Suprapubic skin (tissue), 4 donors: Measurements from ENCODE around the gene ANKLE2. TPM values are rescaled to one million over a fixed set of nuclear protein-coding genes. Genes with fewer than 3 reads are reported as not detected.
"Not testable (repeated sequence)": the region's sequence is repeated elsewhere in the genome, so short reads cannot be mapped to it uniquely, and the experiment has no call there.

Source experiments
- DNase-seq, 2 donors: peaks; one replicate each; pipeline ENCODE4 v3.0.0-alpha.2; 2019; ENCODE audit warnings: low spot score in 2 of 2
- H3K27ac ChIP-seq: fragments of 200-600 bp; sonication (generic); one replicate; pipeline ENCODE4 v1.5.1; 2019
- H3K27me3 ChIP-seq: fragments of 200-600 bp; sonication (generic); one replicate; pipeline ENCODE4 v1.5.1; 2019
- H3K36me3 ChIP-seq: fragments of 200-600 bp; sonication (generic); one replicate; pipeline ENCODE4 v1.5.1; 2019
- H3K4me1 ChIP-seq: fragments of 200-600 bp; sonication (generic); one replicate; pipeline ENCODE4 v1.5.1; 2019
- H3K4me3 ChIP-seq: fragments of 200-600 bp; sonication (generic); one replicate; pipeline ENCODE4 v1.5.1; 2019; ENCODE audit warnings: mild to moderate bottlenecking
- H3K9me3 ChIP-seq: fragments of 200-600 bp; sonication (generic); one replicate; pipeline ENCODE4 v1.5.1; 2019
- CTCF ChIP-seq, 2 donors: fragments of 200-600 bp in 1 of 2; fragments of 450-650 bp in 1 of 2; sonication (generic) in 1 of 2; IDR thresholded peaks; one replicate each; pipeline ENCODE4 v1.5.1; 2016 to 2019; ENCODE audit warnings: antibody characterized with exemption in 2 of 2, mild to moderate bottlenecking in 1 of 2, moderate library complexity in 1 of 2
- EP300 ChIP-seq: sonication (generic); formaldehyde crosslinking; IDR thresholded peaks from one replicate; pipeline ENCODE4 v1.6.1; 2017; ENCODE audit warnings: antibody characterized with exemption
- POLR2A ChIP-seq, 2 donors: fragments of 450-650 bp; IDR thresholded peaks; one replicate each; pipeline ENCODE4 v1.6.1; 2017; ENCODE audit warnings: antibody characterized with exemption in 2 of 2, mild to moderate bottlenecking in 2 of 2, moderate library complexity in 2 of 2
- POLR2AphosphoS5 ChIP-seq, 3 donors: sonication (generic); formaldehyde crosslinking; IDR thresholded peaks; one replicate each; pipeline ENCODE4 v1.6.1; 2017; ENCODE audit warnings: antibody characterized with exemption in 3 of 3
- WGBS: methylation state at CpG from one replicate; pipeline ENCODE4 v1.1.5; 2018; 5-methylcytosine and 5-hydroxymethylcytosine counted together
- total RNA-seq, 4 donors: library from RNA; depleted of rRNA; stranded (reverse); fragments of >200 nt; gene quantifications; one replicate each; pipeline ENCODE4 v1.1.0, GENCODE V29; 2016

ANKLE2 gene
- total RNA-seq, 4 donors from 2014 or later, result 74.7 to 222 (median 111) TPM

DNA sequence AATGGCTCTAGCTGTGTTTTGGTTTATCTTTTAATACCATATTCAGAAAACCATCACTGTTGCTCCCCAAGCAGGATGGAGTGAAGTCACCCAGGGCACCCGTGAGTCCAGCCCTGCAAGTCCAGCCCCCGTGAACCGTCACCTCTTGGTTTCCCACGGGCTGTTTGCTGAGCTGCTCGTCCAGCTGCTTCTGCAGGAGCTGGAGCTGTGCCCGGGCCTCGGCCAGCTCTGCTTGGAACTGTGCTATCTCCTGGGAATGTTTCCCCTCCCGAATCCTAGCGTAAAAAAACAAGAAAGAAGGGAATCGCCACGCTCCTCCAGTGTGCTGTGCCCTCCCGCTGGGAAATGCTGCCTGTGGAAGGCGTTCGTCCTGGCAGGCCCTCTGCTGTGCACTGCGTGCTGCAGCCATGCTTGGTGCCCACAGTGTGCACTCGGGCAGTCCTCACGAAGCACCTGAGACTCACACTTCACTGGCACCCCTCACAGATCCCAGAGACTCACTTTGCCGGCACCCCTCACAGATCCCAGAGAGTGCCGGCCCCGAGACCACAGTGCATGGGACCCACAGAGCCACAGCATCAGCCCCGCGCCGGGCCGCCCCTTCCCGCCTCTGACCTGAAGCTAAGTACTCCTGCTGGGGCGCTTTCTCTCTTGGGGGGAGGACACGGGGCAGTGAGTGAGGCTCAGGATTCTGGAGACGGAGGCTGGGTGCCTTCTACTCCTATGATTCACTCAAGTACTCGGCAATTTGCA is 15.4 kb upstream of the ANKLE2 start:
- Histone ChIP-seq H3K4me3 (no peak overlapping the region), H3K27ac (no peak overlapping the region), H3K36me3 (peaks cover 98% of the 10 kb centered on the region), H3K9me3 (no peaks in the 10 kb centered on the region), H3K4me1 (no peaks in the 10 kb centered on the region), H3K27me3 (no peaks in the 10 kb centered on the region)
- DNase-seq, result no peak
- TF ChIP-seq CTCF (IDR thresholded peaks at IDR 0.05) (no peak), EP300 (no peak), POLR2AphosphoS5 (IDR thresholded peaks at IDR 0.05) (no peak), POLR2A (IDR thresholded peaks at IDR 0.05) (no peak)
- WGBS, result 81% methylated on average over 14 of the region's 29 CpGs

GRCh38 chr12:132776230-132776625 is 14.6 kb upstream of the ANKLE2 start:
- not testable (repeated sequence) for H3K9me3 ChIP-seq, DNase-seq, H3K4me1 ChIP-seq, H3K4me3 ChIP-seq, H3K27ac ChIP-seq, H3K27me3 ChIP-seq
- H3K36me3 ChIP-seq, result peaks cover 98% of the 10 kb centered on the region
- WGBS, result 80% methylated on average over 5 of the region's 12 CpGs

DNA sequence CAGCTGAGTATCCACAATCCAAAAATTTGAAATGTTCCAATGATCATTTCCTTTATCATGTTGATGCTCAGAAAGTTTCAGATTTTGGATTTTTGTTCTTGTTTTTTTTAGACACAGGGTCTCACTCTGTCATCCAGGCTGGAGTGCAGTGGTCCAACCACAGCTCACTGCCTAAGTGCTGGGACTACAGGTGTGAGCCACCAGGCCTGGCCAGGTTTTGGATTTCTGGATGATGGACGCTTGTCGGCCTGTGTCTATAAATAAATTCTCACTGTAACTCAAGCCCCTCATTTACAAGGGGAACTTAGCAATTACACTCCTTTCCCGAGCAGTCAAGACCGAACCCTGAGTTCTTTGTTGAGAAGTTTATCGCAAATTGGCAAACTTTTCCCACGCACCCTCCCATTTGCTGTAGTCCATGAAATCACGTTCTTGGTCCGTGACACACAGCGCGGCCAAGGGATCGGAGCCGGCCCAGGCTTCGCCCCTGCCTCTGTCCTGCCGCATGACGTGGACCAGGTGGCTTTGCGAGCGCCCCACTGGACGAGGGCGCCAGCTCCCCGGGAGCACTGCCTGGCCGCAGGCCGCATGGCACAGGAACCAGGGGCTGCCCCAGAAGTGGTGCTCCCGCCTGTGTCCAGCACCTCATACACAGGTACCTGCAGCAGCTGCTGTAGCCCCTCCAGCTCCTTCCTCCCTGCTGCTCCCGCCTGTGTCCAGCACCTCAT is 14.0 kb upstream of the ANKLE2 start:
- Histone ChIP-seq H3K27me3 (no peaks in the 10 kb centered on the region), H3K27ac (no peak overlapping the region), H3K36me3 (peaks cover 95% of the 10 kb centered on the region), H3K9me3 (no peaks in the 10 kb centered on the region), H3K4me3 (no peak overlapping the region), H3K4me1 (no peaks in the 10 kb centered on the region)
- DNase-seq, result no peak
- TF ChIP-seq CTCF (IDR thresholded peaks at IDR 0.05), result no peak
- WGBS, result 96% methylated on average over 17 of the region's 24 CpGs

DNA sequence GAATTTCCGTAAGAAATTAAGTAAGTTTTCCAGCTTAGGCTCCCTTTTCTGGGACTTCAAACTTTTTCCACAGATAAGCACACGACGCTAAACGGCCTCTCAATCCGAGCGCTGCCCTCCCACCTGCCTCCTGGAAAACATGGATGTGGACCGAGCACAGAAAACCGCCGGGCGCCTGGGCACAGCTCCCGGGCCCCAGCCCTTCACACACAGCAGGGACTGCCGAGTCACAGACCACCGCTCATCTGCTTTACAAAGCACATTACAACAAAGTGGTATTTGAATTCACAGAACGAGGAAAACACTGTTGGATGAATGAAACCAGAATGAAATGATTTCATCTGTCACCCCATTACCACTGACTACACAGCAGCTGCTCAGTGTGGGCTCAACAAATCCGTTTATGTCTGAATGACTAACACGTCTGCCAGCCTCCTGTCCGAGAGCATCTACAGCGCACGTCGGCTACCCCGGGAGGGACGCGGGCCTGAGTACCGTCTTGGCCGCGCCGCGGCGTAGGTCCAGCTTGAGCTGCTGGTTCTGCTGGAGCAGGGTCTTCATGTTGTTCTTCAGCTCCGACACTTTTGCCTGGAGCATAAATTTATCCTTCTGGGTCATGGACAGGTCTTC is 13.1 kb upstream of the ANKLE2 start:
- peaks cover 95% of the 10 kb centered on the region for H3K36me3 ChIP-seq
- no peaks in the 10 kb centered on the region for H3K27me3 ChIP-seq
- 96% methylated on average over 29 of the region's 30 CpGs for WGBS
- H3K27ac ChIP-seq, result no peak overlapping the region
- H3K9me3 ChIP-seq, result no peaks in the 10 kb centered on the region
- no peak for TF ChIP-seq POLR2AphosphoS5 (IDR thresholded peaks at IDR 0.05)
- no peak for TF ChIP-seq POLR2A (IDR thresholded peaks at IDR 0.05)
- no peak for TF ChIP-seq CTCF (IDR thresholded peaks at IDR 0.05)
- TF ChIP-seq EP300, result no peak
- DNase-seq, result no peak
- H3K4me3 ChIP-seq, result no peak overlapping the region
- H3K4me1 ChIP-seq, result peaks cover under 1% of the 10 kb centered on the region

DNA sequence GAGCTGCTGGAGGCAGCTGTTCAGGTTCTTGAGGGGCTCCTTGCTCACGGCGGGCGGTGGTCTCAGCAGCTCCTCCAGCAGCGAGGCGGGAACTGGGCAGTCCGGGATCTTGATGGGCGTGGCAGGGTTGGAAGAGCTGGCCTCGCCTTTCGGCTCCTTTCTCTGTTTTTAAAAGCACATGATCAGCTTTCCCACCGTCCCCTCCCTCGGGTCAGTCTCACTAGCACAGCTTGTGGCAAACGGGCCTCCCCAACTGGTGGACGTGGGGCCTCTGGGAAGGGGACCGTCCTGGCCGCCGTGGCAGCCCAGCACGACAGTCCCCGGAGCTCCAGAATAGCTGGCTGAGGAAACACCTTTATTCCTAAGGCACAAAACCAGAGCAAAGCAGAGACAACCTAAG is 12.5 kb upstream of the ANKLE2 start:
- no peak for DNase-seq
- Histone ChIP-seq H3K4me1 (peaks cover 3% of the 10 kb centered on the region), H3K4me3 (no peak overlapping the region), H3K27ac (no peak overlapping the region), H3K36me3 (peaks cover 92% of the 10 kb centered on the region), H3K9me3 (no peaks in the 10 kb centered on the region), H3K27me3 (no peaks in the 10 kb centered on the region)
- WGBS, result 94% methylated on average over 14 of the region's 18 CpGs
- TF ChIP-seq POLR2AphosphoS5 (IDR thresholded peaks at IDR 0.05) (no peak), EP300 (no peak), CTCF (IDR thresholded peaks at IDR 0.05) (no peak), POLR2A (IDR thresholded peaks at IDR 0.05) (no peak)
